HG03025 (cell line): ENCODE measurements around the gene CTNS.

Experiments
- ATAC-seq: cut with Tn5 transposase; IDR thresholded peaks from one replicate; pipeline ENCODE4 v1.9.1; 2021; ENCODE audit warnings: mild to moderate bottlenecking, moderate library complexity; ENCODE audit not compliant: unreplicated experiment, low FRiP score

CTNS gene

GRCh38 chr17:3622977-3623594 is 13.5 kb upstream of the CTNS start:
- no peak for ATAC-seq

DNA sequence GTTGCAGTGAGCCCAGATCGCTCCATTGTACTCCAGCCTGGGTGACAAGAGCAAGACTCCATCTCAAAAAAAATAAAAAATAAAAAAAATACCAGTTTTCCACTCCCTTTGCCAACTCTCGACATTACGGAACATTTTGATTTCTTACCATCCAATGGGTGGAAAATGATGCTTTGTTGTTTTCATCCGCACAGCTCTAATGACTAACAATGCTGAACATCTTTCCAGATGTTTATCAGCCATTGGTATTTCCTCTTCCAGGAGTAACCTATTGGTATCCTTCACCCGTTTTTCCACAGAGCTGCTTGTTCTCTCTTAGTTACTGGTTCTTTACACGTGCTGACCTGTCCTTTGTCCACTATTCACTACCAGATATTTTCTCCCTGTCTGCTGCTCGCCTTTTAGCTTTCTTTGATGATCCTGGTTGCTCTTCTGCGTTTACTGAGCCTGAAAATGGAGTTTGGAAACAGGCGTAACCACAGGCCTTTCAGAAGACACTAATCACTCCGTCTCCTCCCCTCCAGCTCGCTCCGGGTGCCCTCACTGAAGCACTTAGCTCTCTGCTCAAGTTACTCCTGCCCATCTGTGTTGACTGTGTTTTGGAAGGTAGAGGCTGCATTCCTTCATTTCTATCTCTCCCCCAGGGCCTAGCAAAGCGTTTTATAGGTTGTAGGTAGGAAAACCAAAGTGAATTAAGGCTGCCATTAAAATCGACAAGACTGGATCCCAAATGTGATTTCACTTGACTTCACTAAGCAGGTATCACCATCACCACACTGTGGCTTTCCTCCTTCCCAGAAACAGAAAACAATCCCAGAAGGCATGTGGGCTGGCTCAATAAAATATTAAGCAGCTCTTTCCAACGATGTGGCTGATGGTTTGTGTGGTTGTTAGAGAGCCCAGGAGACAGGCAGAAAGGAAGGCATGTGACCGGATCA is 9.5 kb upstream of the CTNS start:
- ATAC-seq, result no peak

GRCh38 chr17:3627769-3628167 is 8.8 kb upstream of the CTNS start:
- ATAC-seq, result no peak

DNA sequence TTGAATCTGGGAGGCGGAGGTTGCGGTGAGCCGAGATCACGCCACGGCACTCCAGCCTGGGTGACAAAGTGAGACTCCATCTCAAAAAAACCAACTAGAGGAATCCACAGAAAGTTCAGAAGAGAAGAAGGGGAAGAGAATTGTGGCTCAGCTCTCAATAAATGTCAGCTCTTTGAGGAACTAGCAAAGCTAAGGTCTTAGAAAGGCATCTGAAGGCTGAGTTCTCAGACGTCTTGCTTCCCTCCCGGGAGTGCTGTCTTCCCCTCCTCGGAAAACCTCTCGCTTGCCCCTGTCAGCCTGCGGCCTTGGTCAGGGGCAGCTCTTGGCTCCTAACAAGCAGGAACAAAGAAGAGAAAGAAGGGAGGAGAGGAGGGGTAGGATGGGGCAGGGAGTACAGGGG is 5.8 kb upstream of the CTNS start:
- ATAC-seq, result no peak

DNA sequence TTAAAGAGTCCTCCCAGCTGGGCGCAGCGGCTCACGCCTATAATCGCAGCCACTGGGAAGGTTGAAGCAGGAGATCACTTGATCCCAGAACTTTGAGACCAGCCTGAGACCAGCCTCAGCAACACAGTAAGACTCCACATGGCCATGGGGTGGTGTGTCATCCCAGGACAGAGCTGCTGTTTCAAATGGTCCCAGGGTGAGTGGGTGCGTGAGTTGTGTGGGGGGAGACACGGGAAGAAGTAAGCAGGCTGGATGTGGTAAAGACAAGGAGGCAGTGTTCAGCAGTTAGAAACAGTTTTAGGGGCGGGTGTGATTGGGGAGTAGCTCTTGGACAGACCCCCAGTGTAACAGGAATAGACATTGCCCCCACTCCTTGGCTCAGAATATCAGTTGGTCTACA is 4.3 kb upstream of the CTNS start:
- ATAC-seq, result no peak

GRCh38 chr17:3635474-3636153 is 946 bp upstream of the CTNS start:
- no peak for ATAC-seq

GRCh38 chr17:3636908-3637373 is 381 bp downstream of the CTNS start:
- ATAC-seq, result peak; percentile 15

- ATAC-seq, result no peak
Measured at GRCh38 chr17:3639981-3640596, 3.5 kb downstream of the CTNS start.

GRCh38 chr17:3641014-3641413 is 4.5 kb downstream of the CTNS start:
- no peak for ATAC-seq

- ATAC-seq, result no peak
Measured at GRCh38 chr17:3641717-3642486, 5.3 kb downstream of the CTNS start.

DNA sequence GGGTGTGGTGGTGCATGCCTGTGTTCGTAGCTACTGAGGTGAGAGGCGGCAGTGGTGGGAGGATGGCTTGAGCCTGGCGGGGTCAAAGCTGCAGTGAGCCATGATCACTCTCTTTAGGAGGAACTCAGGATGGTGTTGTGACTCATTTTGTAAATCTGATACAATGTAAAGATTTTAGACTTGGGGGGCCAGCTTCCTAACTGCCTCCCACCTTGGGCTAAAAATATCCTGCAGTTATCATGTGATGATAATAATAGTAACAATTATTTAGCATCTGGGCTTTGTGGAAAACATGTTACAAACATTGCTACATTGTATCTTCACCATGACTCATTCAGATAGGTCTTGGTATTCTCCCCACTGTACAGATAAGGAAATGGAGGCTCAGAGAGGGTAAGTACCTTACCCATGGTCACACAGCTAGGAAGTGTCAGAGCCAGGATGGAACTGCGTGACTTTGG is 7.4 kb downstream of the CTNS start:
- ATAC-seq, result no peak

GRCh38 chr17:3645310-3645709 is 8.8 kb downstream of the CTNS start:
- no peak for ATAC-seq

GRCh38 chr17:3647251-3647650 is 10.7 kb downstream of the CTNS start:
- ATAC-seq, result no peak

DNA sequence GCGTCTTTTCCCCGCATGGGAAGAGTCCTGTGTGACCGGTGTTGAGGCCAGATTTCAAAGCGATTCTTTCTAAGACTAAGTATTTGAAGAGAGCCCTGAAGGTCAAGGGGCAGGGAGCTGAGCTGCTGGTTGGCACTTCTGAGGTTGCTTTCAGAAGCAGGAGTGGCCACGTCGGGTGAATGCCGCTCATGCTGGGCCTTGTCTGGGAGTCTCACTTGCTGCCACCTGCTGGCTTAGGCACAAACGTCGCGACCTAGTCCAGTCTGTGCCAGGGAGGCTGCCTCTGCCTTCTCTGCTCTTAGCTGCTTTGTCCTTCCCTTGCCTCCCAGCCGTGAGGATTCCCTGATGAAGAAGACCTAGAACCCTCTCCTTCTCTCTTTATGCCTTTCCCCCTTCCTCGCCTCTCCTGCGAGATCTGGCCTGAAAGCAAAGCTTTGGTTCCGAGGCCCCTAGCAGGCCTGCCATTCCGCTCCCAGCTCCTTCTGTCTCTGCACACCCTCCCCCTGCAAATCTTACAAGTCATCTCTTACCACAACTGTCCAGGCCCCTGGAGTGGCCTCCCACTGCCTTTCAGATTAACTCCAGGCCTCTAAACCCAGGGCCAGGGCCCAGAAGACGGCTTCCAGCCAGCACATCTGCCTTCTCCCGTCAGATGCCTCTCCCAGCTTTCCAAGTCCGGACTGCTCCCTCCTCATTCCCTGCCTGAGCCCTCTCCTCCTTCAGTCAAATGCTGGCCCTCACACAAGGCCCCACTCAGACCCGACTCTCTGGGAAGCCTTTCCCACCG is 11.4 kb downstream of the CTNS start:
- no peak for ATAC-seq

DNA sequence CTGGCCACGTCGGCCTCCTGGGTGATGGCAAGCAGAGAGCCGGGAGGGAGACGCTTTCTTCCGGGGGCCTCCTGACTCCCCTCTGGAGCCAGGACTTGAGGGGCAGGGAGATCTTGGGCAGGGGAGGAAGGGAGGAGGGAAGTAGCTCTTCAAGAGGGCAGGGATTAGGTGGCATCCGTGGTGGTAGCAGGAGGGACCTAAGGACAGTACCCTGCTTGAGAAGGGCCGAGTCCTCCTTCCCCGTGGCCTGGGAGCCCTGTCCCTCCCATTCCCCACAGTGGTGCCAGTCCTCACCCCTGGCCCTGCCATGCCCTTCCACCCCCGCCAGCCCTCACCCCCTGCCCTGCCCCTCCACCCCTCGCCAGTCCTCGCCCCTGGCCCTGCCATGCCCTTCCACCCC is 19.2 kb downstream of the CTNS start:
- ATAC-seq, result no peak

DNA sequence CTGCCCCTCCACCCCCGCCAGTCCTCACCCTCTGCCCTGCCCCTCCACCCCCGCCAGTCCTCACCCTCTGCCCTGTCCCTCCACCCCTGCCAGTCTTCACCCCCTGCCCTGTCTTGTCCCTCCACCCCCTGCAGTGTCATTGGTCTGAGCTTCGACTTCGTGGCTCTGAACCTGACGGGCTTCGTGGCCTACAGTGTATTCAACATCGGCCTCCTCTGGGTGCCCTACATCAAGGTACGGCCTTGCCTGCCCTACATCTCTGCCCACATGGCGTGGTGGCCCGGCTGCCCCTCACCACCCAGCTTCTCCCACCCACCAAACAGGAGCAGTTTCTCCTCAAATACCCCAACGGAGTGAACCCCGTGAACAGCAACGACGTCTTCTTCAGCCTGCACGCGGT is 19.8 kb downstream of the CTNS start:
- ATAC-seq, result no peak

DNA sequence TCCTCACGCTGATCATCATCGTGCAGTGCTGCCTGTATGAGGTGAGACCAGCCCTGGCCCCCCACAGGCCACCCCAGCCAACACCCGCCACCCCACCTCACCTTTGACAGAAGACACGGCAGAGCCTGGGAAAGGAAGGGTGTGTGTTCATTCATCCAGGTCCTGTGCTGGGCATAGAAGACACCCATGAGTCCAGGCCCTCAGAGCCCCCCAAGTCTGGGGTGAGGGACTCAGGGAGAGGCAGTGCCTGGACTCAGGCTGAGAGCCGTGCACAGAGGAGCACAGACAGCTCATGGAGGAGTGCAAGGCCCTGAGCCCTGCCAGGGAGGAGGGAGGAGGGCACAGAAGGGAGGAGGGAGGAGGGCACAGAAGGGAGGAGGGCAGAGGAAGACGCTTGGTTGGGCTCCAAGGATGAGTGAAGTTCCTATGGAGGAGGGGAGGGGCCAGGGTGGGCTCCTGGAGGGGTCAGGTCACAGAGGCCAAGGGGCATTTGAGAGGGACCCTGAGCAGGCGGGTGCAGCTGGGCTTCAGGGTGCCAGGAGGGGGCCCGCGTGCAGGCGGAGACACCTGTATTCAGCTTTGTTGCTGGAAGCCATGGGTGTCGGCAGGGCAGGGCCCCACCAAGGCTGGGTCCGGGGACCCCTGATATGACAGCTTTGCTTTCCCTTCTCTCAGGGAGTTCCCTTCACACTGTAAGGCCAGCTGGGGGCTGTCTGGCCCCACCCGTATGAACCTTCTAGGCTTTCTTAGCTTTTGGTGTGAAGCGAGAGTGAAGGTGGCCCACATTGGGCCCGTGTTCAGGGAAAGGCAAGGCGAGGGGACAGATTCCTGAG is 20.4 kb downstream of the CTNS start:
- no peak for ATAC-seq

DNA sequence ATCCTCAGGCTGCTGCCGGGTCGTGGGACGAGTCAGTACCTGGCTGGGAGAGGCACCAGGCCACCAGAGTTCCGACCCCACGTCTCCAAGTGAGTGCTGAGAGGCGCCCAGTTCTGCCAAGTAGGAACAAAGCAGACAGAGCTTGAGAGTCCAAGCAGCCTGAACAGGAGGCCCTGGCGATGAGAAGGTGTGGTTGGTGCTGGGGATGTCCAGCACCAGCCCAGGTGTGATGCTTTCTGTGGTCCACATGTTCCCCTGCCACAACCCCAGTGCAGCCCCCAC is 21.0 kb downstream of the CTNS start:
- no peak for ATAC-seq
